Smooth muscle cell of the brain vasculature (primary cell): ENCODE measurements around the gene PYGO2.
A peak's percentile ranks its signal among the peaks of the same experiment; 100 is the strongest.
"Not testable (repeated sequence)": the region's sequence is repeated elsewhere in the genome, so short reads cannot be mapped to it uniquely, and the experiment has no call there.

ENCODE experiments used
- DNase-seq: peaks from one replicate; pipeline ENCODE4 v3.0.0-alpha.2; 2012; ENCODE audit warnings: low read depth, low spot score

Gene PYGO2

DNA sequence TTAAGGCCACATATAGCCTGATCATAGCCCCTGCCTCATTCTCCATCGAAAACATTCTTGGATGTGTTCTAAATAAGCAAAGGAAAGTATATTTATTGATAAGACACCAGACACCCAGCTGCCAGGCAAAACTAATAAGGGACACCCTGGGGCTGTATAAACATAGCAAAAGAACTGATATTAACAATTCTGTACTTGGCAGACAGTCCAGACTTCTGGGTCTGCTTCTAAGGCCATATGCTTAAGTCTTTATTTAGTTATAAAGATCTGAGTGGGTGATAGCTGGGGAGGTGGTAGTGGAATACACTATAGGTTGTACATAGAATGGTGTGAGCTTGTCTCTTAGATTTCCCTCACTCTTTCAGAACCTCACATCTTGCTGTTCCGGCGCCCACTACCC lies 16.8 kb upstream of the PYGO2 start:
- DNase-seq, result no peak

DNA sequence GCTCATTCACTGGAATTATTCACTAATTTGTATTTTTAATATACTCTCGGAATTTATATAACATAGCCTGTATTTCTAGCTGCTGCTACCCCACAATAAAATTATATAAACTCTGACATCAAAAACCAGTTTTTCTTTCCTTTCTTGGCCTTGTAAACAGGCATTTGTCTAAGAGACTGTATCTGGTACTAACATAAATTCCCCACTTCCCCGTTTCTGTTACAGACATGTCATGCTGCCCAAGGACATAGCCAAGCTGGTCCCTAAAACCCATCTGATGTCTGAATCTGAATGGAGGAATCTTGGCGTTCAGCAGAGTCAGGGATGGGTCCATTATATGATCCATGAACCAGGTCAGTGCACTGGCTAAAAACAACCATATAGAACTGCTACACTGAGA lies 16.2 kb upstream of the PYGO2 start:
- DNase-seq, result not testable (repeated sequence)

DNA sequence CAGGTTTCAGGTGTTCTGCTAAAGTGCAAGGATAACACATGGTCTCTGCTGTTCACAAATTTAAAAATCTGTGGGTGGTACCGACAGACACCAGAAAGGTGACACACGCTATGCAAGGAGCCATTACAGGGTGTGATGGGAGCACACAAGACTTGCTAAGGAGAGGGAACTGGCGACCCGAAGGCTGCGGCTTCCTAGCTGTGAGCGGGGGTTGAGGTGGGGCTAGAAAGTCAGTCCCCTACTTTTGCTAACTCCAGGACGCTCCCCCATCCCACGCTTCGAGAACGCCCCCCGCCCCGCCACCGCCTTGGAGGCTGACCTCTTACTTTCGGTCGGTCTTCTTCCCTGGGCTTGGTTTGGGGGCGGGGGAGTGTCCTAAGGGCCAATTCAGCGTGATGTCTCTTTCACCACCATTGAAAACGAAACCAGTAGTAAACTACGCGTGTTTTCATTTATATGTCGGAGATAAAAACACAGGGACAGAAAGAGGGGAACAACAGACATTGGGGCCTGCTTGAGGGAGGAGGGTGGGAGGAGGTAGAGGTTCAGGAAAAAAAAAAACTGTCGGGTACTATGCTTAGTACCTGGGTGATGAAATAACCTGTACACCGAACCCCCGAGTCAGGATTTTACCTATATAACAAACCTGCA lies 14.0 kb upstream of the PYGO2 start:
- no peak for DNase-seq

DNA sequence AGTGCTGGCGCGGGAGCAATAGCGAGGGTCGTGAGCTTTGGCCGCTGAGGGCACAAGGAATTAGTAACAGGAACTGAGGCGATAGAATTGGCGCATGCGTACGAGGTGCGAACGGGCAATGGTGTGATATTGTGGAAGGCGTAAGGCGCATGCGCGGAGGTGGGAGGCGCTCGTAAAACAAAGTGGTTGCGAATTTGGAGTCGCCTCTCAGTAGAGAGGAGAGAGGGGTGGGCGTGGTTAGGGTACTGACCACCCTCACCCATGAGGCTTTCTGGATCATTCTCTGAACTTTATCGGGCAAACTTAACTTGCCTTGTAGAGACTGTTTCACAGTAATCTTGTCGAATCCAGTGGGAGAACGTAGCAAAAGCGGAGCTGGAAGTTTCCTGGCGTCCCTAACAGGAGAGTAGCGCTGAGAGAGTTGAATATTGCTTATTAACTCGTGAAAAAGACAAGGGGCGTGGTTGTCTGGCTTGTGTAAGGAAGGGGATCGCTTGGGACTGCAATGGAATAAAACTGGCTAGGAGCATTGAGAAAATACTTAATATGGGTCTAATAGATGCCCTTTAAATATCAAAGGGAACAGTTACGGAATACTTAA lies 13.3 kb upstream of the PYGO2 start:
- DNase-seq, result peak; percentile 91

DNA sequence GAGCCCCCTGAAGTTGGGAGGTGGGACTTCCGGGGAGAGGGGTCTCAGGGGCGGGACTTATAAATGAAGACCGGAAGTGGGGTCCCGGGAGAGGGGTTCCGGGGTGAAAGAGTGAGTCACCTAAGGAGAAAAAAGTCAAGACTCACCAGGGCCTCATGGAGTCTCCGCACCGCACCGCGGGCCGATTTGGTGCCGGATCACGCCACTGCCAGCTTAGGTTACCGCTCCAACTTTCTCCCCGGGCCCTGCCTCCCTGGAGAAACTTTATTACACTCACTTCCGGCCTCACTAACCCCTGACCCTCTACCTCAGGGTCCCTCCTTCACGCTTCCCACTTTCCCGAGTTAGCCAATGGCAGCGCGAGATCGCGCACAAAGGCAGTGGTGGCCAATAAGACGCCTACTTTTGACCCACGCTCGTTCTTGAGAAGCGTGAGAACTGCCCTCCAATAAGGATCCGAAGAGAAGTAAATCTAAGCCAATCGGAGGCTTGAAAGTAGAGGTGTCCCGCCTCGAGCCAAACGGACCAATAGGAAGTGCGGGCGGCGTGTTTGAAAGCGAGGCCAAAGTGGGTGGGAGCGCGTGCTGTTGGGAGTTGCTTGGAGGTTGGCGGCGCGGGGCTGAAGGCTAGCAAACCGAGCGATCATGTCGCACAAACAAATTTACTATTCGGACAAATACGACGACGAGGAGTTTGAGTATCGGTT lies 12.7 kb upstream of the PYGO2 start, which contains the start of gene CKS1B:
Gene CKS1B (plus strand): TSS at position 580 of the 706 bp plus-strand sequence. CDS start 65 bp downstream, at position 645.
- DNase-seq, result peak; percentile 100

DNA sequence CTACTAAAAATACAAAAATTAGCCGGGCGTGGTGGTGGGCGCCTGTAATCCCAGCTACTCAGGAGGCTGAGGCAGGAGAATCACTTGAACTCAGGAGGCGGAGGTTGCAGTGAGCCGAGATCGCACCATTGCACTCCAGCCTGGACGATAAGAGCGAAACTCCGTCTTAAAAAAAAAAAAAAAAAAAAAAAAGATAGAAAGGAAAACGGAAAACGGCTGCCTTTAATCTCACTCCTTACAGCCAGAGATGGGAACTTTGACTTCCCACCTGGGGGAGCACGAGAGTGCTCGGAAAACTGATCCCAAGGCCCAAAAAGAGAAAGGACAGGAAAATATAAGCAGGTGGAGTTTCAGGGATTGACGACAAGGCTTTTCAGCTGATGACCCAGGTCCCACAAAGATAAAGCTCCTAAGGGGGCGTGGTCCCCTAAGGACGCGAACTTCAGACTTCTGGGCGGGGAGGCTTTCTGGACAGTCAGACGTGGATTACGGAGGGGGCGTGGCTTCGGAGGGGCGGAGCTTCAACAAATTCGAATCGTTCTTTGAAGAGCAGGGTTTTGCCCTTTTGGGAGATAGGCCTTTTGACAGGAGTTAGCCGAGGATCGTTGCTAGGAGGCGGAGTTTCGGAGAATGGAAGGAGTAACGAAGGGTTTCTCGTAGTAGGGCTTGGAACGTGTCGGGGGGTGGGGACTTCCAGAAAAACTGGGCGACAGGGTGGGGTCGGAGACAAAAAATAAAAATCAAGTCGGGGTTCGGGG lies 11.9 kb upstream of the PYGO2 start:
- DNase-seq, result peak; percentile 91

DNA sequence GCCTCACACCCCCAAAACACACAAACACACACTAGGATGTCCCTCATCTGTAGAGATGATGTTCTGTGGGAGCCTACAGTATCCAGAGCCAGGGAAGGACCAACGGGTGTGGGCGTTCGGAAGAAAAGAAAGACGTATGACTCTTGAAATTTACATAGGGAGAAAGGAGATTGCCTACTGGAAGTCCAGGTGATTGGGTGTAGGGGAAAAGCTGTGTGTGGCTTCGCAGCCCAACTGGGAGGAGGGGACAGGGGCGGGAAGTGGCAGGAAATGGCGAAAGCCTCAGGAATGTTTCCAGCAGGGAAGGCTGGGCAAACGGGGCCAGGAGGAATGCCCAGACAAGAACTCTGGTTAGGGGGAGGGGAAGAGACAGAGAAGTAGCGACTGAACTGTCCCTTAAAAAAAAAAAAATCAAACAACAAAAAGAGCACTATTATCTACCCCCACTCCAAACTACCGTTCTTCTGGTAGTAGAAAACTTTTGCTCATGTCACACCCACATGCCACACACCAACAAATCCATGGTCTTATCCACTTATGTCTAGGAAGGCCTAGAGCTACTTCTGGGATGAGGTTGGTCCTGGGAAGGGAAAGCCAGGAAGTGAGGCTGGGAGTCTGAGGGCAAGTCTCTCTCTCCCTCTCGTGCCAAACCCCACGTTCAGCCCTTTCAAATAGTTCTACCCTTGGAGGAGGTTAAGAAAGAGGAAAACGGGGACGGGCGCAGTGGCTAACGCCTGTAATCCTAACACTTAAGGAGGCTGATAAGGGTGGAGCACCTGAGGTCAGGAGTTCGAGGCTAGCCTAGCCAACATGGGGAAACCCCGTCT lies 11.1 kb upstream of the PYGO2 start:
- no peak for DNase-seq

DNA sequence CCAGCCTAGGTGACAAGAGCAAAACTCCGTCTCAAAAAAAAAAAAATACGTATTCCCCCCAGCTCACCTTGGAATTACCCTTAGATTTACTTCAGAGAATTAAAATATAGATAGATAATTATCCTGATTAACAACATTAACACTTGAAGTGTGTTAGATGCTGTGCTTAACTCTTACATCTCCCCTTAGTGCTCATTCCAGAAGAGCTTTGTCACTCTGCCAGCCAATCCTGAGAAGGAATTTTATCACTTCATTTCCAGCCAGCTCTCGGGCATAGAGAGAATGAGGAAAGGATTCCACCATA lies 10.6 kb upstream of the PYGO2 start:
- no peak for DNase-seq

DNA sequence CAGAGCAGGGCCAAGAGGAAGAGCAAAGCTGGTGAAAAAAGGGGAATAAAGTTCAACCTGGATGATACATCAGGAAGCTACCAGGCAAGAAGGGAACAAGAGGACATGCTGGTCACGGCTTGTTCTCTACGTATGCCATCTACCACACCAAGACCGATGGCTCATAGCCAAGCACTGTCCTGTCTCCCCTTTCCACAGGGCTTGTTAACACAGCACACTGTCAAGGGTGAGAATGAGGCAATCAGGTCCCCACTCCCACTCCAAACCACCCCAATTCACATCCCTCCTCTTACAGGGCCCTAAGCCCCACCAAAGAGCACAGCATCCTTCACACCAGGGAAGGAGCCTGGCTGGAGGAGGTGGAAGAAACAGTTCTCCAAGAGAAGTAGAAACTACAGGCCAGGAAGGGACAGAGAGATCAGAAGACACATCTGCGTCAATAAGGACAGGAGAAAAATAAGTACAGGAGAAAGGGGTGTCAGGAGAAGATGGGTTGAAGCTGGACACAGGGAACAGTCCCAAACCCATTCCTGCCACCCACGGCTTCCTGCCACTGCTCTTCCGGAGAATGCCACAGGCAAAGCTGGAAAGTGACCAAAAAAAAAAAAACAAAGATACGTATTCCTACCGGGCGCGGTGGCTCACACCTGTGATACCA lies 9.9 kb upstream of the PYGO2 start:
- DNase-seq, result no peak

DNA sequence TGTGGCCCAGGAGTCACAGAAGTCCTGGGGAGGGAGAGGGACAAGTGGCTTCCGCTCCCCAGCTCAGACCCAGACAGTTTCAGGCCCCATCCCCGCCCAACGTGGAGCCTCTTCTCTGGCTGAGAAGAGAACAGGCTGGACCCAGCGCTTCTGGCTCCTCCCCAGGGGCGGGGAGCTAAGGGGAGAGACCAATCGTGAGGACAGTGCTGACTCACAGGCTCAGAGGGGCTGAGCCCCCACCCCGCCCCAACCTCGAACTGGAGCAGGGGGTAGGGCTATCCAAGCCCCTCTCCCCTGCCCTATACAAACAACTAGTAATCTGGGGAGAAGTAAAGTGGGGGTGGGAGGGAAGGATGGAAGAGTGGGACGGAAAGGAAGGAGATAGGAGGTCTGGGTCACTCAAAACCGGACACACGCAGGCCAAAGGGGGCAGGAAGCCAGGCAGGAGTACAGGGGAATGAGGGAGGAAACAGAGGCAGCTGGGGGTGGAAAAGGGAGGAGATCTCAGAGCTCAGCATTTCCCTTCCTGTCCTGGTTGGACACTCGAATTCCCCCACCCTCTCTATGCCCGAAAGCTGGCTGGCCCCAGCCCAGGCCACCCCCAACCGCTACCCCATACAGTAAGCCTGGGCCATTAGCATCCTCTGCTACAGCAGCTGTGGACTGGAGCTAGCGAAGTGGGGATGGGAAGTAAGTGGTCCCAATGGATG lies 9.2 kb upstream of the PYGO2 start, which contains the start of gene SHC1:
Gene SHC1 (minus strand): TSS at position 117 of the 710 bp plus-strand sequence. CDS start 221 bp downstream, outside the sequence.
- peak; percentile 83 for DNase-seq

DNA sequence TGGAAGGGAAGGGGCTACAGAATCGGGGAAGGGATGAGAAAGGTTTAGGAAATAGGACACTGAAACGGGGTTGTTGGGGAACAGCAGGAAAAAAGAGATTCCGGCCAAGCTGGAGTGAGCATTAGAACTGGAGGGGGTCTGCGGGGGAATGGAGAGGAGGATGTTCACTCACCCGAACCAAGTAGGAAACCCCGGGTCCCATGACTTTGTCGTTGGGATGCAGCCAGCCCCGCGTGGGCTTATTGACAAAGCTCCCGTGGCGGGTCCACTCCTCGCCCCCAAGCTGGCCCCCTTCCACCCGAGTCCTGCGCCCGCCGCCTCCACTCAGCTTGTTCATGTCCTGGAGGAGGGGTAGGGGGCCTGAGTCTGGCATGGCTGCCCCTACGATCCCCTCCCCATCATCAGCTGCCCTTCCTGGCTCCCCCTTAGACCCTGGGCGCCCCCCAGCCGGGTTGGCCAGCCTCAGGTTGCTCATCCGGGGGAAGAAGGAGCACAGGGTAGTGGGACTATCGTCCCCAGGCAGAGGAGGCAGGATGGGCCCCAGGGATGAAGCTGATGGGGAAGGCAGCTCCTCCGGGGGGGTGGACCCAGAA lies 8.4 kb upstream of the PYGO2 start:
- no peak for DNase-seq

DNA sequence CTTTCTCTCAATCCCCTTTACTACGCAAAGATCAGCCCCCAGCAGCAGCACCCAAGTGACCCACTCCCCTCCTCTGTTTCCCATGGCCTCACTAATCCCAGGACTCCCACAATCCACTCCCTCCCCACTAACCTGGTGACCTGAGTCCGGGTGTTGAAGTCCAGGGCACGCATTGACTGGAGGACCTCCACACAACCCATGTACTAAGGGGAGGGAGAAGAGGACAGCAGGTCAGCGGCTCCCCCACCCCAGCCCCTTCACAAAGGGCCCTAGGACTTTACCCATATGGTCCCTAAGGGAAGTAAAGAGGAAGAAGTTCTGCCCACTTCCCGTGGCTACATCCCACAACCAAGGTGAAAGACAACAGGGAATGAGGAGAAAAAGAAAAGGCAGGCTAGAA lies 7.7 kb upstream of the PYGO2 start:
- DNase-seq, result no peak

DNA sequence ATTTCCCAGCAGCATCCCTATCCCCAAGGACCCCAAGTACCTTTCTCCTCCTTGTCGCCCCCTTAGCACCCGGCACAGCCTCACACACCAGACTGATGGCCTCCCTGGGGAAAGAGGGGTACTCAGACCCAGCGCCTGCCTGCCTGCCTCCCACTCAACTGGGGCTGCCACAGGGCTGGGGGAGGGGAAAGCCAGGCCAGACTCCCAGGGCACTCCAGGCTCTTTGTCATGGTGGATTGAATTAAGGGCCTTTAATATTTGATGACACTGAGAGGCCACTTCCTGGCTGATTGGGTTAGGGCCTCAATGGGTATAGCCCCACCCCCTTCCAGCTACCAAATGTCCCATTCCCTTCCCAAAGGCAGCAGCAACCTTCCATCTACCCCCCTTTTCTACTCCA lies 7.1 kb upstream of the PYGO2 start:
- DNase-seq, result no peak

DNA sequence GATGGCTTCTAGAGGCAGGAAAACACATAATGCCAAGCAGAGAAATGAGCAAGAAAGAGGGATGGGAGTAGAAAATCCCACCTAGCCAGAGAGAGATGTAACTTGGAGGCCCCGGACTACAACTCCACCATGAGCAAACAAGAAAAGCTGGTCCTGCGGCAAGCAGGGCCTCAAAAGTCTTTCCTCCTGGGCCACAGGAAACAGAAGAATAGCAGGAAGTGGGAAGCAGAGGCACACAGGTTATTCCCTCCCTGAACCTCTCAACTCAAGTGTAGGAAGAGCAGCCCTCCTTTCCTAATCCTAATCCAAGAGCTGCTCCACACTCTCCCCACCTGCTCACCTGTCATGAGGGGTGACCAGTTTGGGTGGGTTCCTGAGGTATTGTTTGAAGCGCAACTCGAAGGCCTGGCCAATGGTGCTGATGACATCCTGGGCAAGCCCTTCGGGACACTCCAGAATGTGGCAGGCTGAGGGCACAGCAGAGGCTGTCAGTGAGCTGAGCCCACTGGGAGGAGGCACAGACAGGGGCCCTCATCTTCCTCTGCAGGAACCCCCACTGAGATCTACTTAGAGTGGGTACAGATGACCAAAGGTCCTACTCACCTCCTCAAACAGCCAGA lies 5.9 kb upstream of the PYGO2 start:
- DNase-seq, result no peak

DNA sequence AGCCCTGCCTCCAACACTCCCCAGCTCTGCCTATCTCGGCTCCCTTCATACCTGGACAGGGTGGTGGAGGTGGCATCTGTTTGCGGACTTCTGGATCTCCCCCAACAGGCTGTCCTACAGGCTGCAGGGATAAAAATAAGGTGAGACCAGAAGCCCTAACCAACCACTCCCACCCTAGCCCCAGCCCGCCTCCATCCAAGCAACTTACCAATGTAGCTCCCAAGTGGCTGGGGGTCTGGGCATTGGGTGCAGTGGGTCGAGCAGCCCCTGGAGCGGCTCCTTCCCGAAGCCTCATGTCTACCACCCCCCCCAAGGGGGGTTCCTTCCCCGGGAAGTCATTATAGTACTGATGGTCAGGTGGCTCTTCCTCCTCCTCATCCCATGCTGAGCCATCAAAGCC lies 4.5 kb upstream of the PYGO2 start:
- DNase-seq, result no peak

DNA sequence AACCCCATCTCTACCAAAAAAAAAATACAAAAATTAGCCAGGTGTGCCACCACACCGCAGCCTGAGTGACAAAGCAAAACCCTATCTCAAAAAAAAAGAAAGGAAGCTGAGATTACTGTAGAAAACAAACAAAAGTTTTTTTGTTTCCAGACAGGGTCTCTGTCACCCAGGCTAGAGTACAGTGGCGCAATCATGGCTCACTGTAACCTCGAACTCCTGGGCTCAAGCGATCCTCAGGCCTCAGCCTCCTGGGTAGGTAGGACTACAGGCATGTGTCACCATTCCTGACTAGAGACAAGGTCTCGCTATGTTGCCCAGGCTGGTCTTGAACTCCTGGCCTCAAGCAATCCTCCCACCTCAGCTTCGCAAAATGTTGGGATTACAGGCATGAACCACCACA lies 2.8 kb upstream of the PYGO2 start:
- no peak for DNase-seq

DNA sequence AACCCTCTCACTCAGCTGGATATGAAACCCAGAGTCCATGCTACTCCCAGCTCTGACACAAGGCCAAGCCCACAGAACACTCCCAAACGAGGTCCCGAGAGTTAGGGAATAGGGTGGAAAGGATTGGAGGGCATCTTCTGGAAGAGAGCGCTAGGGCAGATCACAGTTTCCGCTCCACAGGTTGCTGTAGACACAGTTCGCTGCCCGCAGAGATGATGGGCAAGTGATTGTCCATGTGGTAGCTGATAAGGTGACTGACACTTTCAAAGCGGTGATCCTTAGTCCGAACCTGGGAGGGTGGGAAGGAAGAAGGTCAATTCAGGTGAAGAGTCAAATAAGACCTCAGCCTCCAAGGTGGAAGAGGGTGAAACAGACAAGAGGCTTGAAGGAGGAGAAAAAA lies 2.1 kb upstream of the PYGO2 start:
- no peak for DNase-seq

DNA sequence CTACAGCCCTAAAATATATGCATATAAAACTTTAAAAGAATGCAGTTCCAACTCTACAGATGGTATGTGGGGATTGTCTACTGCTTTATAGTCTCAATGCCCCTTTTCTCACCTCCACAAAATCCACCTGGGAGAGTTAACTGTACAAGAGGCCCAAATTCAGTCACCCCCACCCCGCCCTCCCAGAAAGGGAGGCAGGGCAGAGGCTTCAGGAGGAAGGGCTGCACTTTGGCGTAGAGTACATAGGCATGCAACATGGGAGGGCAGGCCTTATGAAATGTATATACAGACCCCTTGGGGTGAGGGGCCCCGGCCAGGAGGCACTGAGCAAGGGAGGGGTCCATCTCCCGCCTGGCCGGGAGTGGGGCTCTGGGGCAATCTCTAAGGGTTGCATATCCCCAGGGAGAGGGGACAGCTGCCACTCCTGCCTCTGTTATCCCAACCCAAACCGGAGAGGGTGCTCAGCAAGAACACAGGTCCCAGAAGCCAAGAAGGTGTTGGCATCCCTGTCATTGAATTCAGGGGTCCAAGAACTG lies 1.3 kb upstream of the PYGO2 start:
- DNase-seq, result no peak

DNA sequence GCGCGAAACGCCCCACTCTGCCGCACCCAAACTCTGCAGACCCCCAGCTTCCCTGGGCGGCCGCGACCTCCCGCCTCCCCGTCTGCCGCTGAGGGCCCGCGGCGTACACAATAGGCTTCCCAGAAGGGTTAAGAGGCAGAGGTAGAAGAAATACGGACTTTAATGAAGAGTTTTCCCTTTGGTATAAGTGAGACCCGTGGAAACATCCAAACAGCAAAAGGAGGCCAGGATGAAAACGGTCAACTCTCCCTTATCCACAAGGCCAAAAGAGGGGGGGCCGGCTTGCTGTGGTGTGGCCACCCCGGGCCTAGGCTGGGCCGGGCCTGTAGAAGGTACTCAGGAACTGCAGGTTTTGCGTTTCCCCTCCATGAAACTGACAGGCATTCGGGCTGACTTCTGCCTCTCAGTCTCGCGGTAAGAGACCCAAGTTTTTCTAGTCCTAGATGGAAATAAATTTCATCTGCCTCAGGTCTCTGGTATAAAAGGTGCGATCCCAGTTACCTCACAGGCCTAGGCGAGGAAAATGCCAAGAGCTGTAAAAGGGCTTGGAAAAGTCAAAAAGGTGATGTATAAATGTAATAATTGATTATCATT lies 671 bp upstream of the PYGO2 start:
- no peak for DNase-seq
